IPS-NIHi11 (cell line): ENCODE results near the gene ZDHHC9.

Experiments used
- DNase-seq: peaks from one replicate; pipeline ENCODE4 v3.0.0; 2012; ENCODE audit warnings: mixed read lengths, low spot score

ZDHHC9 gene

GRCh38 chrX:129763666-129764065 lies 80.0 kb downstream of the ZDHHC9 start:
- no peak for DNase-seq

DNA sequence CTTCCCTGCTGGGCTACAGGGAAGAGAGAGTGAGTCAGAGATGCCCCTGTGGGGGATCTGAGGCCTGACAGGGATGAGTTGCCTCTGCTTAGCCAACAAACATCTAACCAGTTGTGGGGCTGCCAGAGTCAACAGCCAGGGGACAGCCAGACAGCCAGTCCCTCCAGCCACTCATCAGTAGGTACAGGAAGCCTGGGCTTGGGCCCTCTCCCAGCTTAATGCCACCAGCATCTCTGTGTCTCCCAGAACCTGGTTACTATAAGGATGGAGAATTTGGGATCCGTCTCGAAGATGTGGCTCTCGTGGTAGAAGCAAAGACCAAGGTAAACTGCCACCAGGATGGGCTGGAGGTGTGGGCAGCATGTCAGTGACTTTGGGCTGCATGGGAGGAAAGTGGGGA lies 81.2 kb downstream of the ZDHHC9 start:
- no peak for DNase-seq

DNA sequence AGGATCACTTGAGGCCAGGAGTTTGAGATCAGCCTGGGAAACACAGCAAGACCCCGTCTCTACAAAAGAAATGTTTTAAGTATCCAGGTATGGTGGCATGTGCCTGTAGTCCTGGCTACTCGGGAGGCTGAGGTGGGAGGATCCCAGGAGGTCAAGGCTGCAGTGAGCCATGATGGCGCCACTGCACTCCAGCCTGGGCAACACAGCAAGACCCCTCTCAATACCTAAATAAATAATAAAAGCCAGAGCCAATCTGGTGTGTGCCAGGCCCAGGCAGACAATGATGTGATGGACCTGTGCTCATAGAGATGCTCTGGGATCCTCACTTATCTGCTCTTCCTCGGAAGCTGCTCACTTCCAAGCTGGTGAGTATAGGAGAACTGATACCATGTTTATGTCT lies 82.1 kb downstream of the ZDHHC9 start:
- DNase-seq: no peak

- no peak for DNase-seq
These were observed 82.7 kb downstream of the ZDHHC9 start for GRCh38 chrX:129760981-129761380.

GRCh38 chrX:129760155-129760554 lies 83.5 kb downstream of the ZDHHC9 start:
- DNase-seq: no peak

- DNase-seq: no peak
These were observed 84.1 kb downstream of the ZDHHC9 start for GRCh38 chrX:129759576-129760061.

DNA sequence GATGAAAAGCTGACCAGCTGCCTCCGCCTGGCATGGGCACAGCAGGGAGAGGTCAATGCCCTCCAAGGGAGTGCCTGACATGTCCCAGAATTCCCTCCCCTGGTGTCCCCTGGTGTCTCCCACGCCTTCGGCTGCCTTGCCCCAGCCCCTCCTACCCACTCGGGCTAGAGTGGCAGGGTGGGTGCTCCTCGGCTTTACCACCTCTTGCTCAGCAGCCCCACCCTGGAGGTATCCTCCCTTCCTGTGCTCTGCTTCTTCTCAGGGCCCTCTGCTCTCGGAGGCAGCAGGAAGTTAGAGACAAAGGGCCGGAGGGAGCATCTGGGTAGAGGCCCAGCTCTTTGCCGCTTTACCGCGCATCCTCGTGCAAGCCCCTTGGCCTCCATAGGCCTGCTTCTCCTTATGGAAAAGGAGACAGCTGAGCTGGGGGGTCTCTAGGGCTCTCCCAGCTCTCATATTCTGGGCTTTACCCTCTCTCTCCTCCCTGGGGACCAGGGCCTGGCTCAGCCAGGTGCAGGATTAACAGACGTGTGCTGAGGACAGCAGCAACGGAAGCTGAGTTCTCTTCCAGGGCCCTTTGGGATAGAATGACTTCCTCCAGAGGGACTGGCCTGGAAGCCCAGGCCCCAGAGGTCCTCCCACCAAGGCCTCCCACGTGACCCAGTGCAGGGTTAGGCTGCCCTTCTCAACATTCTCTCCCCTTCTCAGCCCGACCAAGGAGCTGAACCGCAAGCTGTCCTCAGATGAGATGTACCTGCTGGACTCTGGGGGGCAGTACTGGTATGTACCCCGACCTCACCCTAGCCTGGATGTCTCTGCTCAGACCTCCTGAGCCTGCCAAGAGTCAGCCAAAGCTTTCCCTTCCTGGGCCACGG lies 87.7 kb downstream of the ZDHHC9 start:
- DNase-seq: peak; percentile 40

- peak; percentile 43 for DNase-seq
These were observed 89.3 kb downstream of the ZDHHC9 start for GRCh38 chrX:129754056-129755024.
